Activated T-helper 2 cell treated with anti-CD3 and anti-CD28 coated beads, Interferon-gamma antibody, Interleukin-2, Interleukin-4, amounts not matched to agents 10 μg/mL and 5 μg/mL and 100 μg/mL, durations not matched to agents 14 hours and 24 hours and 36 hours (primary cell): ENCODE data around the gene CYB561. TPM values are rescaled to one million over a fixed set of nuclear protein-coding genes. Genes with fewer than 3 reads are reported as not detected.

ENCODE experiments used
- DNase-seq: peaks from one replicate; pipeline ENCODE4 v3.0.0; 2021; ENCODE audit warnings: low spot score
- H3K27ac Mint-ChIP-seq: one replicate; pipeline ENCODE4 v1.8.0; 2021; ENCODE audit warnings: mixed read lengths
- H3K27me3 Mint-ChIP-seq: one replicate; pipeline ENCODE4 v1.8.0; 2021; ENCODE audit warnings: low read depth, mixed read lengths
- H3K36me3 Mint-ChIP-seq: one replicate; pipeline ENCODE4 v1.8.0; 2021; ENCODE audit warnings: low read depth, mixed read lengths
- H3K4me1 Mint-ChIP-seq: one replicate; pipeline ENCODE4 v1.8.0; 2021; ENCODE audit warnings: low read depth, mixed read lengths
- H3K4me3 Mint-ChIP-seq: one replicate; pipeline ENCODE4 v1.8.0; 2021; ENCODE audit warnings: low read depth, mild to moderate bottlenecking, moderate library complexity, mixed read lengths
- H3K9me3 Mint-ChIP-seq: one replicate; pipeline ENCODE4 v1.8.0; 2021; ENCODE audit warnings: mixed read lengths
- intact Hi-C: fragments of 100-400 bp; cut with micrococcal nuclease; formaldehyde crosslinking; loops from one replicate; pipeline ENCODE4 v1.15.1; 2023
- total RNA-seq: library from RNA; stranded (reverse); gene quantifications from 2 replicates; pipeline ENCODE4 v1.2.3, GENCODE V29; 2022

The CYB561 gene, protein sequence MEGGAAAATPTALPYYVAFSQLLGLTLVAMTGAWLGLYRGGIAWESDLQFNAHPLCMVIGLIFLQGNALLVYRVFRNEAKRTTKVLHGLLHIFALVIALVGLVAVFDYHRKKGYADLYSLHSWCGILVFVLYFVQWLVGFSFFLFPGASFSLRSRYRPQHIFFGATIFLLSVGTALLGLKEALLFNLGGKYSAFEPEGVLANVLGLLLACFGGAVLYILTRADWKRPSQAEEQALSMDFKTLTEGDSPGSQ
- total RNA-seq: 0.41 and 0.57 TPM in 2 replicates

DNA sequence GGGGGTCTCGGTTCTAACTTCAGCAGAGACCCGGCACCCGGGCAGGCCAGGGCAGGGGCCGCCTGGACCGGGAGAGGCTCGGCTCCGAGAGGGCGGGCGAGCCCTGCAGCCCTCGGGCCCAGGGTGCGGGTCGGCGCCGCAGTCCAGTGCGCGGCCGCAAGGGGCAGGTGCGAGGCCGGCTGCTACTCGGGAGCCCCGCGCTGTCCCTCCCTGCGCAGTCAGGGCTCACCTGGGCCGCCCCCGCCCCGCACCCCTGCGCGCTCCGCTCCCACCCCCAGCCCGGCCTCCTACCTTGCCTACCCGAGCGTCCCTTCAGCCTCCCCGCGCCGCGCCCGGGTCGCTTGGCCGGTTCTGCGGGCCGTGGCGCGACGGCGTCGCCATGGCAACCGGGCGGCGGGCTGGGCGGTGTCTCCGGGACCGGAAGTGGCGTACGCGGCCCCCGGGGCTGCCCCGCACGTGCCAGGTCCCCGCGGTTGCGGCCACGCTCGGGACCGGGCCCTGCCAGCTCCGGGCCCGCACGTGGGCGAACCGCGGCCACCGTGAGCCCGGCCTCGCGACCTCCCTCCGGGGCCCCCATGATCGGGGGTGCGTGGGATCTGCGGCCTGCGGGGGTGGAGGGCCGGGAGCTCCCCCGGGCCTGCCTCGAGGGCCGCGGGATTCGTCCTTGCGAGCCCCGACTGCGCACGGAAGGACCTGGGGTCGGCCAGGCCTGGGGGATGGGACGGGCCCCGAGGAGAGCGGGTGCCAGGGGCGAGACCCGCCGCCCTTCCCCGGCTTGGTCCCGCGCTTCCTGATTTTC, at the start of gene CYB561:
TSS of gene CYB561 (minus strand) at position 353 of the 799 bp plus-strand sequence. CDS start 8,759 bp downstream, outside the sequence.
- intact Hi-C loops: no loop called here
- Mint-ChIP-seq H3K27ac (no peak within 1 kb of the TSS), H3K27me3 (peaks cover 31% of the 10 kb centered on the region), H3K9me3 (no peaks in the 10 kb centered on the region), H3K4me1 (peaks cover 10% of the 10 kb centered on the region), H3K36me3 (no peaks in the 10 kb centered on the region), H3K4me3 (peak within 1 kb of the TSS; percentile 55)
- DNase-seq: peak; percentile 56

DNA sequence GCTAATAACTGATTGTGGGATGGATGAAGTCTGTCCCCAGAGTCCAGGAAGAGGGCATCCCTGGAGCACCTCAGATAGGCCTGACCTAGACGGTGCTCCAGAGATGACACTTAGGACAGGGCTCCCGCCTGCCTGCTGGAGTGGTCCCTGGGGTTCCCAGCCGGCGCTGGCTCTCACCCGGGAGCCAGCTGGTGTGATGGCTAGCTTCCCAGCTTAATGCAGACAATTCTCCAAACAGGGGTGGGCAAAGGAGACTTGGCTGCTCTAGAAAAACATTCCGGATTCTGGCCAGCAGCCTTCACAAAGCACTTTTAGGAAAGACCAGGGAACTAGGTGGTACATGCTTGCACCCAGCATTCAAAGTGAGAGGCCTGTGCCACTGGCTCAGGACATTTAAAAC, 49.4 kb upstream of the CYB561 start:
- Mint-ChIP-seq H3K27ac (no peak overlapping the region), H3K9me3 (no peaks in the 10 kb centered on the region), H3K27me3 (peaks cover 2% of the 10 kb centered on the region), H3K4me3 (no peak overlapping the region), H3K4me1 (no peaks in the 10 kb centered on the region), H3K36me3 (no peaks in the 10 kb centered on the region)
- intact Hi-C loops: no loop called here
- DNase-seq: no peak

DNA sequence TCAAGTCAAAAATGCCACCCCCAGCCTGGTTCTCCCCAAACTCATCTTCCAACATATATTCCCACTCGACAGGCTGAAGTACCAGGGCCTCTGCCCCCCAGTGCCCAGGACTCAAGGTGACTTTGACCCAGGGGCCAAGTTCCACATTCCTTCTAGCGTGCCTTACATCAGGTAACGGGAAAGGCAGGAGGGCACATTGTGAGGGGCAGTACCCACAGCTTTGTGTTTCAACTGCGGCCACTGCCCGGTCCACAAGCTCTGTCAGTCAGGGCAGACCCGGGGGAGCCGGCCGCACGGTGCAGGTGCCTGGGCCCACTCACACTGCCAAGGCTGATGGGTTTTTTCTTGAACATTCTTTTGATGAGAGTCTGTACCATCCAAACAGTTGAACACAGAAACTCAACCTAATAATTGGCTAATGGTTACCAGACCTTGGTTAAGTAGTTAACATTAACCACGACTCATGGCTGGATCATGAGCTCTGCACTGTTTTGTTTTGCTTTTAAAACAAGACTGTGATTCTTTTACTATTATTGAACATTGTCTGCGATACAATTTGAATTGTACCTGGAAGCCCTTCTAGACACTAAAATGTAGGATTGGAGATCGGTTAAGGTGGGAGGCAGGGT, 48.3 kb upstream of the CYB561 start:
- DNase-seq: no peak
- Mint-ChIP-seq H3K4me1 (no peaks in the 10 kb centered on the region), H3K9me3 (no peaks in the 10 kb centered on the region), H3K36me3 (no peaks in the 10 kb centered on the region), H3K27me3 (no peaks in the 10 kb centered on the region), H3K4me3 (no peak overlapping the region), H3K27ac (no peak overlapping the region)
- intact Hi-C loops: no loop called here

DNA sequence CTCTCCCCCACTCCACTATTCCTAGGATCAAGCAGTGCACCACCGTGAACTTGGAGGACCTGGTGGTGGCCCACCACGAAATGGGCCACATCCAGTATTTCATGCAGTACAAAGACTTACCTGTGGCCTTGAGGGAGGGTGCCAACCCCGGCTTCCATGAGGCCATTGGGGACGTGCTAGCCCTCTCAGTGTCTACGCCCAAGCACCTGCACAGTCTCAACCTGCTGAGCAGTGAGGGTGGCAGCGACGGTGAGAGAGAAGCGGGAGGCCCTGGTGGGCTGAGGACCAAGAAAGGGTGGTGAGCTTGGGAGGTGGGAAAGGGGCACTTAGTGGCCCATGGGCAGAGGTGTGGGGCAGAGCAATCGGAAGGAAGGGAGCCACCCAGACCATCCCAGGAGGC, 47.3 kb upstream of the CYB561 start:
- intact Hi-C loops: no loop called here
- Mint-ChIP-seq H3K27me3 (no peaks in the 10 kb centered on the region), H3K4me3 (no peak overlapping the region), H3K4me1 (no peaks in the 10 kb centered on the region), H3K27ac (no peak overlapping the region), H3K9me3 (no peaks in the 10 kb centered on the region), H3K36me3 (no peaks in the 10 kb centered on the region)
- no peak for DNase-seq

DNA sequence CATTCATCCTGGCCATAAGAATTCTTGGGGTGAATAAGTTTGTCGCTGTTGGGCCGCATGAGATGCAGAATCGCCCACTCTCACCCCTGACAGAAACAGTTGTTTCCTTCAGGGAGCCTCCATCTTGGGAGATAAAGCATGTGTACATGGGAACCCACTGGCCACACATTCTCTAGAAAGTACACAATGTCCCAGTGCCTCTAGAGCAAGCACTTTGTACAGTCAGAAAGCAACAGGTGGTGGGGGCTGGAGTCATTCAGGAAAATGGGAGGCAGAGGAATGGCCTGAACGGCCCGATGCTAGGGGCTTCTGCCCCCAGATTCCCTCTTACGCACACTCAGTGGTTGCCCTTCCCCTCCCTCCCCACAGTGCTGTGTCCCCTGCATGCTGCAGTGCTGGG, 46.8 kb upstream of the CYB561 start:
- H3K4me1 Mint-ChIP-seq: no peaks in the 10 kb centered on the region
- H3K27me3 Mint-ChIP-seq: no peaks in the 10 kb centered on the region
- H3K27ac Mint-ChIP-seq: no peak overlapping the region
- H3K9me3 Mint-ChIP-seq: no peaks in the 10 kb centered on the region
- intact Hi-C loops: no loop called here
- H3K36me3 Mint-ChIP-seq: no peaks in the 10 kb centered on the region
- DNase-seq: no peak
- no peak overlapping the region for H3K4me3 Mint-ChIP-seq

DNA sequence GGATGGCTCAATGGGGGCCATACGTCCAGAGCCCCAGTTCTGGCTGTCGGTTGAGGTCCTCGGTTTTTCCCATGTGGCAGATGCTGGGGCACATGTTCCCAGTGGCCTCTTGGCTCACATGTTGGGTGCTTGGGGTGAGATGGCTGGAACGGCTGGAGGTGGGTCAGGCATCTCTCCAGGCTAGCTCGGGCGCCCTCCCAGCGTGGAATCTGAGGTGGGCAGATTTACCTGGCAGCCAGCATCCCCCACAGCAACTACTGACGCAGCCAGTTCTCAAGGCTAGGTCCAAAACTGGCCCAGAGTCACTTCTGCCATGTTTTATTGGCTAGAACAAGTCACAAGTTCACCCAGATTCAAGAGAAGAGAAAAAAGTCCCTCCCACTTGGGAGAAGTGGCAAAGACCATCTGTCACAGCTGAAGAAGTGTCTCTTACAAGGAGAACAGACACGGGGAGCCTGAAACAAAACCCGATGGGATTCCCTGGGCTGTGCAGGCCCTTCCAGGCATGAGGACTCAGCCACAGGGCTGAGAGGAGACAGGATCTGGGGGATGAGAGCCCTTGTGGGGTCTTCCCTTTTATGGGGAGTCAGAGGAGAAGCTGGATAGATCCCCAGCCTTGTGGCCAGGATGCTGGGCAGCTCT, 46.0 kb upstream of the CYB561 start:
- H3K4me1 Mint-ChIP-seq: no peaks in the 10 kb centered on the region
- H3K9me3 Mint-ChIP-seq: no peaks in the 10 kb centered on the region
- no peak overlapping the region for H3K27ac Mint-ChIP-seq

DNA sequence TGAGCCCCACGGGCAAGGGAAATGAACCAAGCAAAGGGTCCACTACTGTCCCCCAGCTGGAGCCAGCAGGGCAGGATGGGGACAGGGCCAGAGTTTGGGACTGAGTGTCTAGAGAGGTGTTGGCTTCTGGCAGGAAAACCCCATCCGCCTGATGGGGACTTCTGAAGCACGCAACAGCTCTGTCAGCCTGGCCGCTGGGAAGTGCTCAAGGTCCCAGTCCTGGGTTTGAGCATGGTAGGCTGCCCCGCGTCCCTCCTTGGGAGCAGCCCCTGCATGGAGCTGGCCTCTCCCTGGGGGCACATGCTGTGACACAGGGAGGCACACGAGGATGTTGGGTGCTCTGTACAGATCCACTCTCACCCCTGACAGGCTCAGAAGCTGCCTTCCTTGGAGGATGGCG, 45.3 kb upstream of the CYB561 start:
- H3K4me3 Mint-ChIP-seq: no peak overlapping the region
- intact Hi-C loops: no loop called here
- no peak for DNase-seq
- no peak overlapping the region for H3K27ac Mint-ChIP-seq
- no peaks in the 10 kb centered on the region for H3K4me1 Mint-ChIP-seq
- no peaks in the 10 kb centered on the region for H3K36me3 Mint-ChIP-seq
- H3K9me3 Mint-ChIP-seq: no peaks in the 10 kb centered on the region
- no peaks in the 10 kb centered on the region for H3K27me3 Mint-ChIP-seq

More for the DNA sequence above, 46.0 kb upstream of the CYB561 start:
- no peak for DNase-seq
- Mint-ChIP-seq H3K4me3 (no peak overlapping the region), H3K36me3 (no peaks in the 10 kb centered on the region), H3K27me3 (no peaks in the 10 kb centered on the region)
- intact Hi-C loops: no loop called here

DNA sequence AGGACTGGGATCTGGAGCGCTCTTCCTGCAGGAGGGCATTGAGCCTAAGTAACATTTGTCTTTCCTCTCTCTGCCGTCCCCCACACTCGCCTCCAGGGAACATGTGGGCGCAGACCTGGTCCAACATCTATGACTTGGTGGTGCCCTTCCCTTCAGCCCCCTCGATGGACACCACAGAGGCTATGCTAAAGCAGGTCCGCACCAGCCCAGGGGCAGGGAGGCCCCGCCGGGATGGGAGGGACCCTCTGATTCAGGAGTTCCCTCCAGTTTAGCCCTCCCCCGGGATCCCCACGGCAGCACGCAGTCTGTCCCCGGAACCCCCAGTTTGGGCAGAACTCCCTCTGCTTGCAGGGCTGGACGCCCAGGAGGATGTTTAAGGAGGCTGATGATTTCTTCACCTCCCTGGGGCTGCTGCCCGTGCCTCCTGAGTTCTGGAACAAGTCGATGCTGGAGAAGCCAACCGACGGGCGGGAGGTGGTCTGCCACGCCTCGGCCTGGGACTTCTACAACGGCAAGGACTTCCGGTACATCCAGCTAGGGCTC, 44.8 kb upstream of the CYB561 start:
- Mint-ChIP-seq H3K4me3 (no peak overlapping the region), H3K36me3 (no peaks in the 10 kb centered on the region), H3K27ac (no peak overlapping the region), H3K27me3 (no peaks in the 10 kb centered on the region), H3K4me1 (no peaks in the 10 kb centered on the region), H3K9me3 (no peaks in the 10 kb centered on the region)
- no peak for DNase-seq
- intact Hi-C loops: no loop called here

DNA sequence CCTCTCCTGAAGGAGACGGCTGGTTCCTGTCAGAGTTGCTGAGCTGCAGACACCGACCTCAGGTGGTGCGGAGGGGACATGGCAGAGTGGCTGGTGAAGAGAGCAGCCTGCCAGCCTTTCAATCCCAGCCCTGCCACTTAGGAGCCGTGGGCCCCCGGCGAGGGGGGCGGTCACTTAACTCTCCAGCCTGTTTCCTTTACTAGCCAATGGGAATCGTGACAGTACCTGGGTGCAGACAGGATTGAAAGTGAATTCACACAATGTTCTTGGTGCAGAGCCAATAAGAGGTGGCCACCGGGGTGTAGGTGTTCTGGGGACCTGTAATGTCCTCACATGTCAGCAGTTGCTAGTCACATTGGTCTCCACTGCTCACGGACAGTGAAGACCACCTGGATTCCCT, 44.2 kb upstream of the CYB561 start:
- no peak overlapping the region for H3K4me3 Mint-ChIP-seq
- H3K4me1 Mint-ChIP-seq: no peaks in the 10 kb centered on the region
- H3K9me3 Mint-ChIP-seq: no peaks in the 10 kb centered on the region
- no peak overlapping the region for H3K27ac Mint-ChIP-seq
- no peaks in the 10 kb centered on the region for H3K27me3 Mint-ChIP-seq
- no peak for DNase-seq
- no peaks in the 10 kb centered on the region for H3K36me3 Mint-ChIP-seq
- intact Hi-C loops: no loop called here

DNA sequence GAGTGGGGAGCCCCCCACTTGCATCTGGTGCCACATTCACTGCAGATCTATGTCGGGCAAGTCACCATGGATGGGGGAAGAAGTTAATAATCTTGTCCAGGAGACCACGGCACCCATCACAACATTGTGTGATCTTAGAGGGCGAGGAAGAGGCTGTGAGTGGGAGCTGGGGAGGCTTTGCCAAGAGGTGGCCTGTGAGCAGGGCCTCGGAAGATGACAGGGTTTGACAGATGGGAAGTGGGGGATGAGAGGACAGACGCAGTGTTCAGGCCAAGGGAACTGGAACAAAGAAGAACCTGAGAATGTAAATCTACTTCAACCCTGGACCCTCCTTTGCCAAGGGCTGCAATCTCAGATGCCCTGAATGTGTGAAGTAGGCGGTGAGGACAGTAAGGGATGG, 43.2 kb upstream of the CYB561 start:
- no peak for DNase-seq
- no peaks in the 10 kb centered on the region for H3K27me3 Mint-ChIP-seq
- H3K4me1 Mint-ChIP-seq: no peaks in the 10 kb centered on the region
- intact Hi-C loops: no loop called here
- H3K36me3 Mint-ChIP-seq: no peaks in the 10 kb centered on the region
- no peak overlapping the region for H3K27ac Mint-ChIP-seq
- no peak overlapping the region for H3K4me3 Mint-ChIP-seq
- H3K9me3 Mint-ChIP-seq: no peaks in the 10 kb centered on the region

DNA sequence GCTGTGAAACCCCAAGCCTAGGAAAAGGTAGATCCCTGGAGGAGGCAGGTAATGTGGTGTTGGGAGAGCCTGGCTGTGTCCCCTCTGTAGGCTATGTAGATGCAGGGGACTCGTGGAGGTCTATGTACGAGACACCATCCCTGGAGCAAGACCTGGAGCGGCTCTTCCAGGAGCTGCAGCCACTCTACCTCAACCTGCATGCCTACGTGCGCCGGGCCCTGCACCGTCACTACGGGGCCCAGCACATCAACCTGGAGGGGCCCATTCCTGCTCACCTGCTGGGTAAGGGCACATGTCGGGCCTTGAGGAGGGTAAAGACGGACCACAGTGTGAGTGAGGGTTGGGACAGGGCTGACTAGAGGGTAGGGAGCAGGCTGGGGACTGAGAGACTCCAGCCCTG, 42.7 kb upstream of the CYB561 start:
- Mint-ChIP-seq H3K4me1 (no peaks in the 10 kb centered on the region), H3K36me3 (no peaks in the 10 kb centered on the region)
- intact Hi-C loops: no loop called here

DNA sequence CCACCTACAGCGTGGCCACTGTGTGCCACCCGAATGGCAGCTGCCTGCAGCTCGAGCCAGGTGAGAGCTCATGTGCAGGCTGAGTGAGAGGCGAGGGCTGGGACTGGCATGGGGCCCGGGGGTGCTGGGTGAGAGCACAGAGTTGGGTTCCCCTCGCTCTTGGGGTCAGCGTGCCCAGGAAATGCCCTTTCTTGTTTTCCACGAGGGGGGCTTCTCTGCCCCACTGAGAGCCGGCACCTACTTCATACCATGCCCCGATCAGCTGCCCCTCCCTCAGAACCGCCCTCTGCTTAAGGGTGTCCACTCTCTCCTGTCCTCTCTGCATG, 40.9 kb upstream of the CYB561 start:
- Mint-ChIP-seq H3K4me3 (no peak overlapping the region), H3K36me3 (no peaks in the 10 kb centered on the region), H3K27ac (no peak overlapping the region), H3K27me3 (no peaks in the 10 kb centered on the region), H3K9me3 (no peaks in the 10 kb centered on the region), H3K4me1 (no peaks in the 10 kb centered on the region)
- DNase-seq: no peak
- intact Hi-C loops: no loop called here

More for the DNA sequence above, 42.7 kb upstream of the CYB561 start:
- Mint-ChIP-seq H3K27ac (no peak overlapping the region), H3K4me3 (no peak overlapping the region), H3K27me3 (no peaks in the 10 kb centered on the region), H3K9me3 (no peaks in the 10 kb centered on the region)
- DNase-seq: no peak
